ENCODE data around the gene ABCC1. TPM values are rescaled to one million over a fixed set of nuclear protein-coding genes. Genes with fewer than 3 reads are reported as not detected.
"Not testable (repeated sequence)": the region's sequence is repeated elsewhere in the genome, so short reads cannot be mapped to it uniquely, and the experiment has no call there.

ABCC1 gene
- total RNA-seq, 2 donors from 2014 or later, result 78.0 to 84.0 TPM

DNA sequence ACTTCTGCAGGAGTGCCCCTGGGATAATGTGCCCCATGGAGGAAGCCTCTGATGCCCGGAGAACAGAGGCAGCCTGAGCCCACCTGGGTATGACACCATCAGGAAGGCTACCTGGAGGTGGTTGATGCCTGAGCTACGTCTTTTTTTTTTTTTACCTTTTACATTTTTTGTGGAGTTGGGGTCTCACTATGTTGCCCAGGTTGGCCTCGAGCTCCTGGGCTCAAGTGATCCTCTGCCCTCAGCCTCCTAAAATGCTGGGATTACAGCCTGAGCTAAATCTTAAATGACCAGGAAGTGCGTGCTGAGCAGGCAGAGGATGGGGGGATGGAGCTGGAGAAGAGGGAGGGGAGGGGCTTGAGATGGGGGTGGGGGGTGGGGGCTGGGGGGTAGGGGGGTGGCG, 241.1 kb downstream of the ABCC1 start:
- H3K4me3 Mint-ChIP-seq, result no peak overlapping the region
- H3K4me1 Mint-ChIP-seq, result no peaks in the 10 kb centered on the region
- no peaks in the 10 kb centered on the region for H3K36me3 Mint-ChIP-seq (ENCODE audit: low read depth)
- ATAC-seq (replicated peaks), result no peak
- H3K27ac Mint-ChIP-seq, result no peak overlapping the region
- peaks cover 16% of the 10 kb centered on the region for H3K27me3 Mint-ChIP-seq
- H3K9me3 Mint-ChIP-seq, result no peaks in the 10 kb centered on the region

DNA sequence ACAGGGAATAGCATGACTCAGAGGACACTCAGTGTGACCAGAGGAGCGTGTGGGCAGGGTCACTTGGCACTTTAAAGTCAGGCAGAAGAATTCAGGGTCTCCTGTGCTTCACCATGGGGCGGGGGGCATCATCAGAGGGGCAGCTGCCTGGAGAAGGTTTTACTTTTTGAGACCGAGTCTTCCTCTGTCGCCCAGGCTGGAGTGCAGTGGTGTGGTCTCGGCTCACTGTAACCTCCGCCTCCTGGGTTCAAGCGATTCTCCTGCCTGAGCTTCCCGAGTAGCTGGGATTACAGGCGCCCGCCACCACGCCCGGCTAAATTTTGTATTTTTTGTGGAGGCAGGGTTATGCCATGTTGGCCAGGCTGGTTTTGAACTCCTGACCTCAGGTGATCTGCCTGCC, 241.6 kb downstream of the ABCC1 start:
- not testable (repeated sequence) for H3K9me3 Mint-ChIP-seq; ATAC-seq (replicated peaks); H3K27ac Mint-ChIP-seq; H3K4me3 Mint-ChIP-seq; H3K4me1 Mint-ChIP-seq; H3K36me3 Mint-ChIP-seq (ENCODE audit: low read depth)
- H3K27me3 Mint-ChIP-seq, result peaks cover 18% of the 10 kb centered on the region

DNA sequence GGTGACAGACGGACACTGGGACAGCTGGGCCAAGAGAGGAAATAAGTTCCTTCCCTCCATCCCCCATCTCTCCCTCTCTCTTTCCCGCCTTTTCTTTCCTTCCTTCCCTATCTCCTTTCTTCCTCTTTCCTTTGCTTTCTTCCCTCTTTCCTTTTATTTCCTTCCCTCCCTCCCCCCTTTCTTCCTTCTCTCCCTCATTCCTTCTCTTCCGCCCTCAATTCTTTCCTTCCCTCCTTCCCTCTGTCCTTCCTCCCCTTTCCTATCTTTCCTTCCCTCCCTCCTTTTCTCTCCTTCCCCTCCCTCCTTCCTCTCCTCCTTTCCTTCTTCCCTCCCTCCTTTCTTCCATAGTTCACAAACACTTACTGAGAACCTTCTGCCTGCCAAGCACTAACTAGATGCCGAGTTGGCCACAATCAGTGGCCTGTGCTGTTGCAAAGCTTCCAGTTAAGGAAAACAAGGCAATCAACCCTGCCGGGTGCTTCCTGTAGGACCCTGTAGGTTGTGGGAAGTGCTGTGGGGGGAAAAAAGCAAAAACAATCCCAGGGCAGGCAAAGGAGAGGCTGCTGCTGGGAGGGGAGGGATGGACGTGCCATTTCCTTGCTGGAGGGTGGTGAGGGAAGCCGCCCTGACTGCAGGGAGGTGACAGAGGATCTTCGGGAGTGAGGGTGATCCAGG, 242.2 kb downstream of the ABCC1 start:
- no peak overlapping the region for H3K4me3 Mint-ChIP-seq
- H3K4me1 Mint-ChIP-seq, result no peaks in the 10 kb centered on the region
- no peak for ATAC-seq (replicated peaks)
- H3K9me3 Mint-ChIP-seq, result no peaks in the 10 kb centered on the region
- H3K27me3 Mint-ChIP-seq, result peaks cover 18% of the 10 kb centered on the region
- no peaks in the 10 kb centered on the region for H3K36me3 Mint-ChIP-seq (ENCODE audit: low read depth)
- H3K27ac Mint-ChIP-seq, result peak overlapping the region; percentile 58

Other genes starting within 250 kb of the ABCC1 start
- gene MYH11, start 92.6 kb upstream of the ABCC1 start, total RNA-seq, result not detected
- 10 to 100 TPM; 65.9 to 70.4 TPM for gene CEP20, start 61.0 kb upstream of the ABCC1 start, total RNA-seq